ENCODE measurements around the gene MPO.

The MPO gene

GRCh38 chr17:58229384-58229783 lies 51.4 kb downstream of the MPO start:
- no peak for DNase-seq

DNA sequence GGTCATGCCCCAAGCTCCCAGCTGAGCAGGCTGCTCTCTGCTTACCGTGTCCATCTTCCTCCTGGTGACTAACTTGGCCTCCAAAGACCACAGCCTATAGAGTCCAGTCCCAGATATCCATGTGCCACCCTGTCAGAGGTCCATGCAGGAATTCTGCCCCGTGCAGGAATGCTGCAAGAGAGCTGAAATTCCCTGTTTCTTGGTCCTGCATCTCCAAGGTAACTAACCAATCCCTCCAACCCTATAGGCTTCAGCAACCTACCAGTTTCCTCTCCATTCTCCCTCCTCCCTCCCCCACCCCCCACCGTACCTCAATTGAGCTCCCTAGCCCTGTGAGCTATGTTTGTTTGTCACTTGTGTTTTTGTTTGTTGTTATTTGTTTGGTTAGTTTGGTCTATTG lies 52.1 kb downstream of the MPO start:
- no peak for DNase-seq

- DNase-seq: no peak
These were observed 53.0 kb downstream of the MPO start for GRCh38 chr17:58227733-58228132.

GRCh38 chr17:58224315-58224714 lies 56.4 kb downstream of the MPO start:
- DNase-seq: no peak

Data from stimulated activated CD8-positive, alpha-beta memory T cell treated with anti-CD3 and anti-CD28 coated beads, Interleukin-4, amount 100 ng/mL, for 48 hours (primary cell).